Measurements from ENCODE around the gene BRWD1. TPM values are rescaled to one million over a fixed set of nuclear protein-coding genes. Genes with fewer than 3 reads are reported as not detected.
"Not testable (repeated sequence)": the region's sequence is repeated elsewhere in the genome, so short reads cannot be mapped to it uniquely, and the experiment has no call there.

Gene BRWD1
- polyA plus RNA-seq, 3 donors: 43.0 to 49.0 (median 46.1) TPM

DNA sequence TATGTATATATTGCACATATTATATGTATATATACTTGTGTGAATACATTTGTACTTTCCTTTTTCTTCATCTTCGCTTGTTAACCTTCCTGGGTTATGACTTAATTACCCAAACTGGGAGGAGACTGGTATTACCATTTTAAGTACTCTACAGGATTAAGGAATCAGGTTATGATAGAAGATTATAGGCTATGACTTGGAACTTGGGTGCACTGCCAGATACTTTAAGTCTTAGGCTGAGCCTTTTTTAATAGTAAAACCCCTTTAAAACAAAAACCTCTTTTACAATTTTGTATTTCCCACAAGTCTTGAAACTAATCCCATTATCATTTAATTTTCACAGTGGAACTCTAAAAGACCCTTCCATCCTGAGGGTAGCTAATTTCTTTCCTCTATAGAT, 6.0 kb downstream of the BRWD1 start:
- no peak for DNase-seq

DNA sequence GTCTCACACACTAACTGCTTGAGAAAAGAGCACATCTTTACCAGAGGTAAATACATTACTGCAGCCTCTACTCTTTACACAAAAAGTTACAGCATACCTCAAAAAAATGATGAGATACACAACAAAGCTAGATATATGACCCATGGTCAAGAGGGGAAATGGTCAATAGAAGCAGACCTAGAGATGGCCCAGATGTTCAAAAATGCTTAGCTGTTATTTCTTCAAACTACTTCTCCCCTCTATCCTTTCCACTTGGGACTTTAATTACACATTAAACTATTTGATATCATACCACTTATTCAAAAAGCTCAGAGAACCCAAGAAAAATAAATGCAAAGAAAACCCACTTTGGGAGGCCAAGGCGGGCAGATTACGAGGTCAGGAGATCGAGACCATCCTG, 12.8 kb downstream of the BRWD1 start:
- DNase-seq: no peak

DNA sequence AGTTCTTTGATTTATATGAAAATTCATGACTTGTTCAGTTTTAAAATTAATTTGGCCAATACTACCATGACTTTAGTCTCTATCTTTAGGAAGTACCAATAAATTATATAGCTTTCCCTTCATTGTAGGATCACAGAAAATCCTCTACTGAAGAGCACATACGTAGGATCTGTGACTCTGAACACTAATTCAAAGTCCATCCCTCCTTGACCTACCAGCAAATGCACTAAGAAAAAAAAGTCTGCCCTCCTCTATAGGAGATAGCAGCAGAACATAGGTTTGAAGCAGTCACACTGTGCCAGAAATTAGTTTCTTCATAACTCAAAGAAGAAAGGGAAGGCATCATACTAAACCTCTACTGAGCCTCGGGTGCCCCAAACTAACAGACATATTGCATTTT, 16.5 kb downstream of the BRWD1 start:
- no peak for DNase-seq

DNA sequence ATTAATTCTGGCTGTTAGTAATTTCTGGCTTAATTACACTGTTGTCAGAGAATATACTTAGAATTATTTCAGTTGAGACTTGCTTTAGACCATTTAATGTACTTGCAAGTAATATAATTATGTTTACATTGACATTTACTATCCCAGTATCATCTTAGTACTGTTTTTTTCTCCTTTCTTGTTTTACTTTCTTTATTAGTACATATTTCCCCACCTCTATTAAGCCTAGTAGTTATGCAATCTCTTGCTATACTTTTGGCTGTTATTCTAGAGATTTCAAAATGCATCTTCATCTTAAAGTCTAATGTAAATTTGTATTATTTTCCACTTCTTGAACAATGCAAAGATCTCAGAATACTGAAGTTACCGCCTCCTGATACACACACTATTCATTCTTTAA, 24.4 kb downstream of the BRWD1 start:
- DNase-seq: no peak

DNA sequence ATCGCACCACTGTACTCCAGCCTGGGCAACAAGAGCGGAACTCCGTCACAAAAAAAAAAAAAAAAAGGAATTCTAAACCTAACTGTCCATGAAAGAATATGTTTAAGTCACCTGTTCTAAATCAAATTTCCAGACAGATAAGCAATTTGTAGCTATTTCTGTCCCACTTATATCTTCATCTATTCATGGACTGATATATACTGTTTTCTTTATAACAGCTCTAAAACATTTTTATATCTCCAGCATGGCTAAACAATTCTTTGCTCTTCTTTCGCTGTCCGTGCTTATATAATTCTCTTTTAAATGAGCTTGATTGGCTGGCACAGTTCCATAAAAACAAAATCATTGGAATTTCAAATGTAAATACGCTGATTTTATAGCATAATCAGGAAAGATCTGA, 30.5 kb downstream of the BRWD1 start:
- DNase-seq: no peak

DNA sequence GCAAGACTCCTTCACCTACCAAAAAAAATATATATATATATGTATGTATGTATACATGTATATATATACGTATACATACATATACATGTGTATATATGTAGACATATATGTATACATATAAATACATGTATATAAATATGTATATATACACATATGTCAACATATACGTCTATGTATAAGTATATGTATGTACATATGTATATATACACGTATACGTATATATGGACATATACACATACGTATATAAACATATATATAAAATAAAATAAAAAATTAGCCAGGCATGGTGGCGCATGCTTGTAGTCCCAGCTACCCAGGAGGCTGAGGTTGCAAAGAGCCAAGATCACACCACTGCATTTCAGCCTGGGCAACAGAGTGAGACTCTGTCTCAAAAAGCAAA, 31.6 kb downstream of the BRWD1 start:
- DNase-seq: no peak

DNA sequence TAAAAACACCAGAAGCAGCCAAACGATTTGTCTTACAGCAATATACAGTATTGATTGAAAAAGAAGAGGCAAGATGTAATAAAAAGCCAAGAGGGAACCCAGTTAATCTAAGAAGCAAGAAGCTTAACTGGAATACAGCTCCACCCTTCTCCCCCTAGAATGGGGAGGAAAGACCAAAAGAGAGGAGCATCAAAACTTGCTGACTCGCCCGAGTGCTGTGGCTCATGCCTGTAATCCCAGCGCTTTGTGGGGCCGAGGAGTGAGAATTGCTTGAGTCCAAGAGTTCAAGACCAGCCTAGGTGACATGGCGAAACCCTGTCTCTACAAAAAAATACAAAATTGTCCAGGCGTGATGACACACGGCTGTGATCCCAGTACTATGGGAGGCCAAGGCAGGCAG, 32.2 kb downstream of the BRWD1 start:
- DNase-seq: no peak

DNA sequence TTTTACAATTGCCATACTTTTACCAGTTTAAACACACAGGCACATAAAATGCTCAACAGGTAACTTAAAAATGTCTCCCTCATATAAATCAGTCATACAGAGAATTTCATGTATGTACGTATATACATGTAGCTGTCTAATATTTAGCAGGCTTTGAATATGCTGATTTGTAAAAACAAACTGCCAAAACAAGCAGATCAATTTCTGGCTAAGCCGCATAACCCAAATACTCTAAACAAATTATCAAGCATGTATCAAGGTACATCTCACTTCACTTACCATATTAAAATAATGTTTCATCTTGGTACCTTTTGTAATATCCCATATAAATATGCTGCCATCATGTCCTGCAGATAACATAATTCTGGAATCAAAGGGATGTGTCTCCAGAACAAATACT, 43.8 kb downstream of the BRWD1 start:
- DNase-seq: no peak

DNA sequence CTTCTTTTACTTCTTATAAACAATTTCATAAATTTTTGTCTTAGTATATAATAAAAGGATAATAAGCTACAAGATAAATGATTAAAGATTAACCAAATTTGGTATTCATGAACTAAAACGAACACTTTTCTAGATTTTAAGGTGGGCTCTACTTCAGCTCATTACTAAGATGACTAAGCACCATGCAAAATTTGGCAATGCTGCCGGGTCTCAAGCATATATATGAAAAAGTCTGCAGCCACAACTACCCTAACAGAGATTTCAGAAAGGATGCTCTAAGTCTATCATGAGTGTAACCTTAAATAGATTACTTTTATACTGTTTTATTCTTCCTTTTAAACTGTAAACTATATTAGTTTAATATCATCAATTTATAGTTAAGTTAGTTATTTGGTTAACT, 47.8 kb downstream of the BRWD1 start:
- DNase-seq: no peak

DNA sequence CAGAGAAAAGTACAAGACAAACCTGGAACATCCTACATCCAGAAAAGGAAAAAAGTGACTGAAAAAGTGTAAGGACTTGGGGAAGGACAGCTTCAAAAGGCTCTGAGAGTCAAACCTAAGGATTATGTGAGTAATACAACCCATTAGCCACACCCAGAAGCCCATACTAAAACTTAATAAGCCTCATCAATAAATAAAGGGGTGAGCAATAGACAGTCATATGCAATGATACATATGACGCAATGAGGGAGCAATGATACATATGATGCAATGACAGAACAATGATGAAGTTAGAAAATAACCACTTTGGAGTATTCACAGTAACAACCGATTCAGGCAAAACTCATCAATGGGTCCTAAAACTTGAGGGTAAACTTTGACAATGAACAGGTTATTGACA, 50.1 kb downstream of the BRWD1 start:
- DNase-seq: no peak

DNA sequence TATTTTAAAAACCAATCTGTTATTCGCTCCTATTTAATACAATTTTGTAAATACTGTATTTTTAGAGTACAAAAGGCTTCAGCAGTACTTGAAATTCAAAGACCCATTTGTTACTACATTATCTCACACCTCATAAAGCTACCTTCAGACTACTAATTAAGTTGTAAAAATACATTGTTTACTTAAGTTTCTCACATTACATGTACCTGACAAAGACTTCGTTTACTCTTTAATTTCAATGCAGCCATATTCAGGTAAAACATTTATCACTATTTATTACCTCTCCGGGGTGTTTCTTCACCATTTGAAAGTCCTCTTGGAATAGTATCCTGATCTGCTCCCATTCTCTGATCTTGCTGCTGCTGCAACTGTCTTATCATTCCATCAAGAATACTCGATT, 55.2 kb downstream of the BRWD1 start:
- DNase-seq: peak; percentile 5

DNA sequence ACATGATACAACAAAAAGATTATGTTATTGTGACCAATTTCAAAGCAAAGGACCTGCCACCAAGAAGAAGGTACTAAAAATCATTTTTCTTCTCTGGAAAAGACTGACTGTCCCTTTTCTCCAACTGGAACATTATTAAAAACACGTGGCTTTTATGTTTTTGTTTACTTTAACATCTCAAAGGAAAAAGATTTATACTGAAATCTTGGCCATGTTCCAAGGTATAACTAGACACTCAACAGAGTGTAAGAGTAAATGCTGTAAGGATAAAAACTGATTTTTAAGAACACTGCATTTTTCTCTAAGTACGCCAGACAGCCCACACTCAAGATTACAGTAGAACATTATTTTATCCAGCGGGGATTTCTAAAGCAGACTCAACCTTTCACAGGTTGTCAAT, 62.1 kb downstream of the BRWD1 start:
- peak; percentile 33 for DNase-seq

DNA sequence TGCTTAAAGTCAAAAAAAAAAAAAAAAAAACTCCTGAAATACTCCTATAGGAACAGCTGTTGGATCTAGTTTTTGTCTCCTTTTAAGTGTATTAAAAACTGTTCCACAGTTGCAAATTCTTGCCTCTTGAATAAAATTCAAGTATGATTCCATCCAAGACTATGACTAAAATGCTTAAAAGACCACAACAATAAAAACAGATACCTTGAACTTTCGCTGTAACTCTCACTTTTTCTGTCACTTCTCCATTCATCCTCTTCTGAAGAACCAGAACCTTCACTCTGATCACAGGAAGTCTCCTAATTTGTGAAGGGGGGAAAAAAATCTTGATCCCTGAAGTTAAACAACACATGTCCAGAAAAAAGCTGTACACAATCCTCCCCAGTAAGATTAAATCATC, 75.2 kb downstream of the BRWD1 start:
- no peak for DNase-seq

DNA sequence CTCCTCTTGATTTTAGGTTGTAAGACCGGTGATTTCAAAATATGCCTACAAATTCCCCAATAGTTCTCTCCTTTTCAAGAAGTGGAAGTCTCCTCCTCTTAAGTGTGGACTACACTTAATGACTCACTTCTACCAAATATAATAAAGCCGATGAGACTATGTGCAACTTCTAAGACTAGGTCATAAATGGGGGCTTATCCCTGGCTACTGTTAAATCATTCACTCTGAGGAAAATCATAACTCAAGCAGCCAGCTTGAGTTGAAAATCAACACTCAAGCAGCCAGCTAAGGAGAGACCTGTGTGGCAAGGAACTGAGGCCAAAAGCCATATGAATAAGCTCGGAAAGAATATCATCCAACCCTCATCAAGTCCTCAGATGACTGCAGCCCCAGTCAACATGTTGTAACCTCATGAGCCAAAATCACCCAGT, 80.6 kb downstream of the BRWD1 start:
- DNase-seq: no peak

DNA sequence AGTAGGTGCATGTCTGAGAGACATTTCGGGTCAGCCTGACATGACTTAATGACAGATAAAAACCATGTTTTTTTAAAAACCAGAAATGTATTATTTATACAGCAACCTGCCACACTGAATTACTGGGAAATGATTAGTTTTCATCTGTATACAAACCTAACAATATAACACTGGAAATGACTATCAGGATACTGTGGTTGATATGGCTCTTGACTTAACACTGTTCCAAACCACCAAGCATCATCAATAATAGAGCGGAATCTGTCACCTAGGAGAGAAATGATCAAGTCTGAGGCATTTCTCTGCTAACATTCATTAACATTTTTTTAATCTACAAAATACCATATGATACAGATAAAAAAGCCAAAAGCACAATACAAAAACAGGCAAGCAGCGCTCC, 88.5 kb downstream of the BRWD1 start:
- DNase-seq: no peak

DNA sequence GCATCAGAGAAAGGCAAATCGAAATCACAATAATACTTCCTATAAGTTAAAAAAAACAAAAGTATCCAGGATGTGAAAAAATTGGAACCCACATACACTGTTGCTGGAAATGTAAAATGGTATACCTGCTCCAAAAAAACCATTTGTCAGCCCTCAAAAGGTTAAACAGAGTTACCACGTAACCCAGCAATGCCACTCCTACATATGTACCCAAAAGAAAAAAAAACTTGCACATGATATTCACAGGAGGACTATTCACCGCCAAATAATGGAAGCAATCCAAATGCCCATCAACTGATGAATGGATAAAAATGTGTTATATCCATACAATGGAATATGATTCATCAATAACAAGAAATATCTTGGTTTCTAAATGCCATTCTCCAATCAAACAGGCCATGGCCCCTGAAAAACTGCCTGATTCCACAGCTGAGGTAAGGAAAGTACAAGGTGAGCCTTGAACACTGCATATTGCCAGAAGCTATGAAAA, 91.4 kb downstream of the BRWD1 start:
- DNase-seq: no peak

DNA sequence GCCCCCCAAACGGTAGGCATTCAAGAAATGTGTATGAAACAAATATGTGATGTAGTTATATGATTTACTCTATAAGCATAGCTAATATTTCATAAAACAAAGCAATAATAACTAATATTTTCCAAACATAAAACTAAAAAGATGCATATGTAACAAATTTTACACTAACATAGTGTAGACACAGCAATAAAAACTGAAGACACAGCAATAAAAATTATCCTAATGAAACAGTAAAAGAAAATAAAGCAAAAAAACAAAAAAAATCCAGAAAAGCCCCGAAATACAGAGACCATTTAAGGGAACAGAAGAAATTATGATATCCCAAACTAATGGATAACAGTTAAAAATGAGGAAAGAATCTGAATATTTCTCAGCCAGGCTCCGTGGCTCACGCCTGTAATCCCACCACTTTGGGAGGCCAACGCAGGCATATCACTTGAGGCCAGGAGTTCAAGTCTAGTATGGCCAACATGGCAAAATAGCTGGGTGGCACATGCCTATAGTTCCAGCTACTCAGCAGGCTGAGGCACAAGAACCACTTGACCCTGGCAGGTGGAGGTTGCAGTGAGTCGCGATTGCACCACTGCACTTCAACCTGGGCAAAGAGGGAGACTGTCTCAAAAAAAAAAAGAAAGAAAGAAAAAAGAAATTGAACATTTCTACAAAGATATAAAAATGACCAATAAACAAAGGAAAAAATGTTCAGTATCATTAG, 92.0 kb downstream of the BRWD1 start:
- no peak for DNase-seq

DNA sequence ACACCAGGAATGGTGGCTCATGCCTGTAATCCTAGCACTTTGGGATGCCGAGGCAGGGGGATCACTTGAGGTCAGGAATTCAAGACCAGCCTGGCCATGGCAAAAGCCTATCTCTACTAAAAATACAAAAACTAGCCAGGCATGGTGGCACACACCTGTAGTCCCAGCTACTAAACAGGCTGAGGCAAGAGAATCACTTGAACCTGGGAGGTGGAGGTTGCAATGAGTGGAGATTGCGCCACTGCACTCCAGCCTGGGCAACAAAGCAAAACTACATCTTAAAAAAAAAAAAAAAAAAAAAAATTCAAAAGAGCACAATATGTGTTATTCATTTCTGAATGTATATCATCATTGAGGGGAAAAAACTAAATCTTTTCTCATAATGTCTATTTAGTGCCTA, 92.6 kb downstream of the BRWD1 start:
- DNase-seq: not testable (repeated sequence)

DNA sequence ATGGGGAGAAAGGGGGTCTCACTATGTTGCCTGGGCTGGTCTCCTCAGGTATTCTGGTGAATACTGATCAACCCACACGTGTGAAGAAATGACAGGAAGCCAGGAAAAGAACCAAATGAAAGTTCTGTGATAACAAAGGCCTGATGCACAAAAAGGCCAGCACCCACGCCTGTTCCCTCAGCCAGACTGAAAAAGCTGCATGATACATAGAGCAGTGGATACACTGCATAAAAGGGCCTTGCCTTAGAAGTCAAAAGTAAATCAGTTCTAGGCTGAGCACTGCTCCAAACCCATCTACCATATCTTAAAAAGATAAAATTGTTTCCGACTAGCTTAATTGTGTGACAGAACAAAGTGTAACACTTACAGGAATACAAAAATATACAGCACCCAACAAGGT, 93.3 kb downstream of the BRWD1 start:
- DNase-seq: no peak

DNA sequence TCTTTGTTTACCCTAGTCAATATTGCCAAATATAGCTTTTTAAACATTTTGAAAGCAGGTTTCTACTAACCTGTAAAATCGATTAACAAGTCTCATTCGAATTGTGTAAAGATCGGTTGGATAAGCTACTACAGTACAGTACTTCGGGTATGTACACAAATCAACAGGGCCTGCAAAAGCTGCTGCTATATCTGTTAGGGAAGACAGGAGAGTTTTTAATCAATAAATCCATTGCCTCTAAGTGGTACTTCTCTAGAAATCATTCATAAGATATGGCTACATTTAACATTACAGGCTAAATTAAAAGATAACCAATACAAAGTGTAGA, 95.4 kb downstream of the BRWD1 start:
- no peak for DNase-seq

DNA sequence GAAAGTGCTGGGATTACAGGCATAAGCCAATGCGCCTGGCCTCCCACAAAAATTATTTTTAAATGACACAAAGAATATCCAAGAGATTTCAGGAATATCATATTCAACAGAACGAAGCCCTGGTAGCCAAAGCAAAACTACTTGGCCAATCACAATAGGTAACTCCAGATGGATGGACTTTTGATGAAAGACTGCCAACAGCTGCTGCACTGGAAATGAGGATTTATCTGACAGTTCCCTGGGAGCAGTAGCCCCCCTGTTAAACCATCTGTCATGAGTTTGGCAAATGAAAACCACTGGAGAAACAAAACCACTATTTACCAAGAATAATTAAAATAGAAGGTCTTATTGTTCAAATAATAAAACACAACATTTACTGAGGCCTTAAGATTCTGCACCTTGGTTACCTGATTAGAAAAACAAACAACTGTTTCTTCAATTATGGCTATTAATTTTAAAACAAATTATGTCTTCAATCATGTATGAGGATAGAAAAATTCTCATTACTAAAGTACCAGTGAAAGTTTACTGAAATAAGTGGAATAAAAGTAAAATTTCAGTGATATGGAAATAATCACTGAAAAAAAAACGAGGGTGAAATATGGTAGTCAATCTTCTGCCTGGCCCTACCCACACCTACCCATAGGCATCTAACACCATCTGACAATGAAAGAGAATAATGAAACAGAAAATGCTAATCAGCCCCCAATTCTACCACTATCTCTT, 95.9 kb downstream of the BRWD1 start:
- no peak for DNase-seq

DNA sequence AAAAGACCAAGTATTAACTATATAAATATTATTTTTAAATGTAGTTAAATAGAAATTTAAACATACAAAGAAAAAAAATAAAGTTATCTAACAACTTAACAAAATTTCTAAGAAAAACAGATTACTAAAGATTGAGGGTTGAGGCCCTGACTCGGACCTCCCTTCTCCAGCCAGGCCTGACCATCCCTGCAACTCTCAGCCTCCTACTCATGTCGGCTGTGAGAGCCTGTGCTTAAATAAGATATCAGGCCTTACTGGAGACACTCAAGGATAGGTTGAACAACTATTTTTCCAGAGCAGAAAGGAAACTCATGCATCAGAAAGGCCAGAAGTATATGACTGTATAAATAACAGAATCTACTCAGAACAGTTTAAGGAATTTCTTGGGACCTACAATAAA, 97.1 kb downstream of the BRWD1 start:
- DNase-seq: peak; percentile 11

DNA sequence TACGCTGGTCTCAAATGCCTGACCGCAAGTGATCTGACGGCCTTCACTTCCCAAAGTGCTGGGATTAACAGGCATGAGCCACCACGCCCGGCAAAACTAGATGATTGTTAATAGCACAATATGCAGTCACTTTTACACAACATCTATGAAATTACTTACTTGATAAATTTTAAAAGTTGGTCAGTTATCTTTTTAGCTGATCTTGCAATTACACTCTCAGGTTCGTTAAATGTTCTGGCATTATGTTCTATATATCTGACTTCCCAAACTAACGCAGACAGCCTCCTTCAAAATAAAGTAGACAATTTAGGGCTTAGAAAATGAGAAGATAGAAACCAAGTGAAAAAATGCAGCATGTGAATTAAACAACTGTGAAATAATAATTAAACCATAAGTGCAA, 98.4 kb downstream of the BRWD1 start:
- DNase-seq: no peak

DNA sequence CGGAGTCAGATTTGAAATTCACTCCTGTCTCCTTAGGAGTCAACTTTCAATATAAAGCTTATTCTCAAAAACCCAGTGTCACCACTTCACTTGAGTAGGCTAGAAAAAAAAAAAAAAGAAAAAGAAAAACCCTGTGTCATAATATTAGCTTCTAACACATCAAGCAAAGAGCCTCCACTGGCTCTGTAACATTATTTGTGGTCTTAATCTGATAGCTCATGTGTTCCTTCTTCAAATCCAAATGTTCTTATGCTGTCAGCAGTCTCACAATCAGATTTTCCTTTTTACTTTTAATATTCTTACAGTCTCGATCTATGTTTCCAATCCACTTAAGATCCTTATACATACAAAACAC, 104.1 kb downstream of the BRWD1 start:
- no peak for DNase-seq

Measured in renal pelvis (tissue), 4 donors.